Measurements from ENCODE around the gene PRDM16. TPM values are rescaled to one million over a fixed set of nuclear protein-coding genes. Genes with fewer than 3 reads are reported as not detected.

The PRDM16 gene
- polyA plus RNA-seq, 1 donor, result 0.62 TPM

DNA sequence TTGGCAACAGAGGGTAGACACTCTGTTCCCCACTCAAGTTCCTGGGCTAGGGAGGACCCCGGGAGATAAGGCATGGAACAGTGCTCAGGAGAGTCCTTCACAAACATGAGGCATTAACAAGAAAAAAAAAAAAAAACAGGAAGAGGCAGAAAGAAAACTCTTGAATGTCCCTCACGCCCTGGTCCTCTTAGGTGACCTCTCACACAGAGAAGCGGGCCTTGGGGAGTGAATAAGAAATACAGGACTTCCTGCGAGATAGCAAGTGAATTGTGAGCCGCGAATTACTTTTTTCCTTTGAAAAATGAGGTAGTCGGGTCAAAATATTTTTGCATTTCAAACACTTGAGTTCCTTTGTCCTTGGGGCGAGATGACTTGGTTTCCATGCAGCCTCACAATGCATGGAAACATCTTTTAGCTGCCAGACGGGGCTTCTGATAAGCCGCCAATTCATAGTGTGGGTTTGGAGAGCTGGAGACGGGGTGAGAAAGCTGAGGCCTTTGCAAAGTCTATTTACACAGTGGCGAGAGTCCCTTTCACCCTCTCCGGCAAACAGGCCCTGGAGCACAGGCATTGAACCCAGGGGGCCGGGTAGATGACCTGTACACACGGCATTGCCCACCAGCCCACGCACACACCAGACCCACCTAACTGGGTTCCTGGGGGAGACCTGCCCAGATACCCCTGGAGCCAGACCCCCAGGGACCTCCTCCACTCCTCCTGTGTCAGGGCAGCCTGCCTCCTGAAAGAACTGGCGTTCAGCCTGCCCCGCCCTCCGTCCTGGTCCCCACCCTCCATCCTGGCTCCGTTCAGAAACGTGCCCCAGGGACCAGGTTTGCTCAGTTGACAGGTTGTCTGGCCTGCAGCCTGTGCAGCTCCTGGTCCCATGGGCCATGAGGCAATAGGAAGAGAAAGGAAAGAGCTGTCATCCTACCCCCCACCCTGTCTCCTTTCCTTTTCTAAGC is 192.3 kb downstream of the PRDM16 start:
- no peak for DNase-seq (ENCODE audit: low read depth)

- DNase-seq (ENCODE audit: low read depth), result no peak
These were observed 193.1 kb downstream of the PRDM16 start for GRCh38 chr1:3261969-3262579.

- no peak for DNase-seq (ENCODE audit: low read depth)
These were observed 193.8 kb downstream of the PRDM16 start for GRCh38 chr1:3262681-3263286.

- DNase-seq (ENCODE audit: low read depth), result no peak
These were observed 194.8 kb downstream of the PRDM16 start for GRCh38 chr1:3263790-3264189.

DNA sequence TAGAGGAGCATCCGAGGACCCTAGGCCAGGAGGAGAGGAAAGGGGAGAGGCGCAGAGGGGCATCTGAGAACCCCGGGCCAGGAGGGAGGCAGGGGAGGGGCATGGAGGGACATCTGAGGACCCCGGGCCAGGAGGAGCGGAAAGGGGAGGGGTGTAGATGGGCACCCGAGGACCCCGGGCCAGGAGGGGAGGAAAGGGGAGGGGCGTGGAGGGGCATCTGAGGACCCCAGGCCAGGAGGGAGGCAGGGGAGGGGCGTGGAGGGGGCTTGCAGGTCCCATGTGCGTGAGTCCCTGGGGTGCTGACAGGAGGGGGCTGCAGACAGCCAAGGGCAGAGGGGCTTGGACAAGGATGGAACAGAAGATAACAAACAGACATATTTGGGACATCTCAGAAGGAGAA is 195.5 kb downstream of the PRDM16 start:
- no peak for DNase-seq (ENCODE audit: low read depth)

DNA sequence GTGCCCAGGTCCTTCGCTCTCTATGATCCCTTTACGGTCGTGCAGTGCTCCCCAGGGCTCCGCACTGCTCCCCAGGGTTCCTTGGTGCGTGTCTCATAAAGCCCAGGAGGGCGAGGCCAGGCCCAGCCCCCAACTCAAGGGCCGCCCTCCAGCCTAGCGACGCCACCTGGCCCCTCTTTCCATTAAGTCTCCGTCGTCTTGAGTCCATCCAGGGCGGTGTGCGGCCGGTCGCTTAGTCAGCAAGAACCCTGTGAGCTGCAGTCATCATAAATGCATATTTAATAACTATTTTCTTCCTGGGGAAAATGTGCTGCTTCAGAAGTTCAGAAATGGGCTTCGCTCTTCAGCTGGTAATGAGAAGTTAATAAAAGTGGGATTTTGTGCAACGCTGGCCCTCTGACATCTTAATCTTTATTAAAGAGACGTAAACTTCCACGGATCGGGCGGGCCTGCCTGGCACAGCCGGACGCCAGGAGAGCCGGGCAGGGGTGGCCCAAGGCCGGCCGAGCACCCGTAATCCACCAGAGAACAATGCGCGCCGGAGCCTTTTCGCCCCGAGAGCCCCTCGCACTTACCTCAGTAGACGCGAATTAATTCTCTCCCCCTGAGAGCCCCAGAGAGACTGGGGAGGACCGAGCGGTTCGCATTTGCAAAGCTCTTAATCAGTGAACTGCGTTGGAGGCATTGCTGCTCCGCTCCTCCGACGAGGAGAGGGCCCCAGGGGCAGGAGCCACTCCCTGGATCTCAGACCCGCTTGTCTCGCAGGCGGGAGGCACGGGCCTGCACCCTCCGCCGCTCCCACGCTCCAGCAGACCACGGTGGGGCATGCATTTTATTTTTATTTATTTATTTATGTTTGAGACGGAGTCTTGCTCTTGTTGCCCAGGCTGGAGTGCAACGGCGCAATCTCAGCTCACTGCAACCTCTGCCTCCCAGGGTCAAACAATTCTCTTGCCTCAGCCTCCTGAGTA is 197.1 kb downstream of the PRDM16 start:
- DNase-seq (ENCODE audit: low read depth), result no peak

DNA sequence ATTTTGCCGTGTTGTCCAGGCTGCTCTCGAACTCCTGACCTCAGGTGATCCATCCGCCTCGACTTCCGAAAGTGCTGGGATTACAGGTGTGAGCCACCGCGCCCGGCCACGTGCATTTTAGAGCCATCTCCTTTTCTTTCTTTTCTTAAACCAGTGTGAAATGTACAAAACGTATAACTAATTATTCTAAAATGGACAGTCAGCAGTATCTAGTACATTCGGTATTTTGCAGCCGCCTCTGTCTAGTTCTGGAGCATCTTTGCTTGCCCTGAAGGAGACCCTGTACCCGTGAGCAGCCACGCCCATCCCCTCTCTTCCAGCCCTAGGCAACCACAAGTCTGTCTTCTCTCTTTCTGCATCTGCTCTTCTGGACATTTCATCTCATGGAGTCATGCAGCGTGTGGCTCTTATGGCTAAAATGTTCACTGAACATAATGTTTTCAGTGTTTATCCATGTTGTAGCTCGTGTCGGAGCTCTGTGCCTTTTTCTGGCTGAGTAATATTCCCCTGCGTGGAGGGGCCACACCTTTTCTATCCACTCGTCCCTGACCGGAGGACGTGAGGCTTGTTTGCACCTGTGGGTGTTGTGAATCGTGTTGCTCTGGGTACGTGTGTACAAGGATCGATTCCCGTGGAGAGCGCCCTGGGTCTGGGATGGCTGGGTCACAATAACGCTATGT is 198.0 kb downstream of the PRDM16 start:
- no peak for DNase-seq (ENCODE audit: low read depth)

DNA sequence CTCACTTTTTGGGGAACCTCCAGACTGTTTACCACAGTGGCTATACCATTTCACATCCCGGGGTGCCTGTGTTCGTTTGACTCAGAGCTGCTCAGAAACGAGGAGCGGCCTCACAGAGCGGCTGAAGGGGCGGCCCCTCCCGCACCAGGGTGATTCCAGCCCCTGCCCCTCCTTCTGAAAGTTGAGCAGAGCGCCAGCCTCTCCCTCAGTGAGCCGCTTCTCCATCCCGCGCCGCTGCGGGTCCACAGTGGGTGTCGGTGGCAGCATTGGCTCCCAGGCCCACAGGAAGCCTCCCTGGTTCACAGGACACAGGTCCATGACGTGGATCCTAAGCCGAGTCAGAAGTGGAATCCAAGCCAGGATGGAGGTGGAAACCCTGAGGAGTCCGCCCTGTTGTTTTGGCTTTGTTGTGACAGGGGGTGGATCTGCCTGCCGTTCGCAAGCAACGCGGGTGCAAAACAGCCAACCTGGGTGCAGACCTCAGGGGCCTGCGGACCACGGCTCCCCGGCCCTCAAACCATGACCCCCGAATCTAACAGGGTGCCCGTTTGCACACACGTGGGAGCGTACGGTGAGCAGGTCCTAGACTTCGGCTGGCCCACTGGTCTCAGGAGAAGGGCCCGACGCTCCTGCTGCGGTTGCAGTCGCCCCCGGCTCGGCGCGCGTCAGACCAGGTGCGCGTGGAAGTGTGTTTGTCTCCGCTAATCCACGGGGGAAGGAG is 198.7 kb downstream of the PRDM16 start:
- no peak for DNase-seq (ENCODE audit: low read depth)

- DNase-seq (ENCODE audit: low read depth), result no peak
These were observed 199.3 kb downstream of the PRDM16 start for GRCh38 chr1:3268281-3268680.

- no peak for DNase-seq (ENCODE audit: low read depth)
These were observed 201.6 kb downstream of the PRDM16 start for GRCh38 chr1:3270403-3271245.

DNA sequence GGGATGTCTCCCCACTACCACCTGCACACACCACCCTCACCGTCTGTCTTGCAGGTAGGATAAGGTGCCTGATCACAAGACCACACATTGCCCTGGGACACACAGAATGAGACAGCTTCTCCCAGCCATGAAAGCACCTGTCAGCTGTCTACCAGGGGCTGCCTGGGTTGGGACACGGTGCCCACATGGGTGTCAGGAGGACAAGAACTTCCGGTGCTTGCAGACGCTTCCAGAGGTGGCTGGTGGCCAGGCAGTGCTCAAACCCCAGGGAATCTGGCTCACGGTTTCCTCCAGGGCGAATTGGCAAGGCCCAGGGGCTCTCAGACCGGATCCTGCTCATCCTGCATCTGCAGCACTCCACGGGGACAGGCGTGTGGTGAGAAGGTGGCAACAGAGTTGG is 202.9 kb downstream of the PRDM16 start:
- no peak for DNase-seq (ENCODE audit: low read depth)

DNA sequence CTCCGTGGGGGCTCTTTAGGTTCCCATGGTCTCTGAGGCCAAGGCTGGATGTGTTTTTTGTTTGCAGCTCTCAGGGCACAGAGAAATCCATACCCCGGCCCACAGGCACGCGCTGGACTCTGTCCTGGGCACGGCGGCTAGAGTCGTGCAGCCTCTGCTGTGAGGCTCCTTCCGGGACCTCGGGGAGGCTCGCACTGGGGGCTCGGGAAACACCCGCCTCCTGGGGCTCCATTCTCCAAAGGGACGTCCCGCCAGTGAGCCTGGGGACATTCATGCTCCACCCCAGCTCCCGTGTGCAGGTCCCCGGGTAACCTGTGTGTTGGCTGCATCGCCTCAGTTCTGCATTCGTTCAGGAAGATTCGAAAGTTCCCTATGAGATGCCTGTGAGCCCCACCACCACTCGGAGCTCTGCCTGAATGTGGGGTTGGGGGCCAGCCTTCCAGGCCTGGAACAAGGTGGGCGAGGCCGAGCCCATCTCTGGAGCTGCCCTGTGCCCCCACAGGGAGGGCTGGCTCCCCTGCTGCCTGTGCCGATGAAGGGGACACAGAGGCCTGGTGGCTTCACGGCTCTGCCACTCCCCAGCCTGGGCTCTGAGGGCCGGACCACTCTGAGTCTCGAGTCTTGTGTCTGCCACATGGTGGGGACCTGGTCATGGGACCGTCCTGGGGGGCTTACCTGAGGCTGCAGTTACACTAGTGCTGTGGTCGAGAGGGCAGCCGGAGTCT is 203.5 kb downstream of the PRDM16 start:
- DNase-seq (ENCODE audit: low read depth), result no peak

DNA sequence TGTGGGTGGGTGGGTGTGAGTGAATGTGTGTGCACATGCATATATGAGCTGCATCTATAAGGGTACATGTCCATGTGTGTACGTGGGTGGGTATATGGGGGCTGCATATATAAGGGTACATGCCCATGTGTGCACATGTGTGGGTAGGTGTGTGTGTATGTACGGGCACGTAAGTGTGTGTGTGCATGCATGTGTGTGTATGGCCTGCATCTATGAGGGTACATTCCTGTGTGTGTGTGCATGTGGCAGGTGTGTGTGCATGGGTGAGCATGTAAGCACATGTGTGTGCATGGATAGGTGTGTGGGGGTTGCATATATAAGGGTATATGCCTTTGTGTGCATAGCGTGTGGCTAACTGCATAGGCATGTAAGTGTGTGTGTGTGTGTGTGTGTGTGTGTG is 204.4 kb downstream of the PRDM16 start:
- no peak for DNase-seq (ENCODE audit: low read depth)

DNA sequence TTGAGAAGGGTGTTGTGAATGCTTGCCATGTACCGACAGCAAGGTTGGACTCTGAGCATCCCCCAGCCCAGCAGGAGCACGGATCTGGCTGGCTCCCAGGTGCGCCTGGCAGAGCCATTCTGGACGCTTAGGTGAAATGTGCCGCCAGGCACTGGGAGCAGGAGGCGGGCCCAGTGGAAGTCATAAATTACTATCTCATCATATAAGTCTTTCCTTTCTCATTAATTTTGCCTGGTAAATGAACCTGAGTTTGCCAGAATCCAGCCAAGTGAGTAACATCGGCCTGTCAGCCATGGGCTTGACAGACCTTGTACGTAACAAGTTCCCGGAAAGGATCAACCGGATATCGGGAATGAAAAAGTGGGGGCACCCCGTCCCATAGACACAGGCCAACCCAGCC is 206.0 kb downstream of the PRDM16 start:
- DNase-seq (ENCODE audit: low read depth), result no peak

DNA sequence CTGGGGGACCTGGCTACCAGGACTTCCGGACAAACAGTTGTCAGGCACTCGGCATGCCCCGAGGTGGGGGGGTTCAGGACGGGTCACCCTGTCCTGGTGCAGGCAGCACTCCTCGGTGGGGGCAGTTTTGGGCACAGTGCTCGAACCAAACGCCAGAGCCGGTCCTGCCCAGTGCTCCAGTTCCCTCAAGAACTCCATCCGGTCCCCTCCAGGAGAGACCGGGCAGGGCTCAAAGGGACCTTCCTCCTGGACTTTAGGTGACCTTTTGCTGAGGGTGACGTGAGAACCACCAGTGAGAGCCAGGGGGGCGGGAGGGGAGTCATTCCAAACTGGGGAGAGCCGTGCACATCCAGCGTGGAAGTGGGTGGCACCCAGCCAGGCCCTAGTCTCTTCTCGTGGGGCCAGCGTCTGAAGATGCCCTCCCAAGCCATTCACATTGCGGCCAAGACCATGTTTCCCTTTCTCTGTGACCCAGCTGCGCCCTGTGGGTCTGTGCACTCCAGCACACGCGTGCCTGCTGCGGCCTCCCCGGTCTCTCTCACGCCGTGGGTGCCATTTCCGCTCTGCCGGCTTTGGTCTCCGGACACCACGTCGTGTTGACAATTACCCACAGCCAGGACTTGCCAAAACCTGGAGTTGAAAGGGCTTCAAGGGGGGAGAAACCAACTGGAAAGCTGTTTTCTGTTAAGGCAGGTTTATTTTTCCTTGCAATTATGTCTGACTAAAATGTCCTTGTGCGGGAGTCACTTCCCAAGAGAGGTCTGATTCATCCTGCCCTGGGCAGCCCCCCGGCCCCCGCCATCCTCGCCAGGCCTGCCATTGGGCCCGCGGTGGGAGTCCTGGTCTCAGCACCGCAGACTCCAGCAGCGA is 206.7 kb downstream of the PRDM16 start:
- DNase-seq (ENCODE audit: low read depth), result no peak

- no peak for DNase-seq (ENCODE audit: low read depth)
These were observed 207.4 kb downstream of the PRDM16 start for GRCh38 chr1:3276341-3276800.

- no peak for DNase-seq (ENCODE audit: low read depth)
These were observed 208.0 kb downstream of the PRDM16 start for GRCh38 chr1:3277011-3277471.
